B cell (primary cell): Measurements from ENCODE around the gene DGUOK. TPM values are rescaled to one million over a fixed set of nuclear protein-coding genes. Genes with fewer than 3 reads are reported as not detected.

Source experiments
- ATAC-seq: fragments of 200-7000 bp; cut with Tn5 transposase; one replicate; pipeline ENCODE4 v1.10.0; 2021; ENCODE audit warnings: low read depth, mild to moderate bottlenecking, moderate number of reproducible peaks, moderate library complexity
- CTCF ChIA-PET: fragments of 350-600 bp; sonication (Branson Sonifier 250); formaldehyde crosslinking; loops from one replicate; lab custom pipeline; 2021; ENCODE audit warnings: antibody characterized with exemption, inconsistent platforms; lab: Charles Lee
- POLR2A ChIA-PET: fragments of 350-600 bp; sonication (Branson Sonifier 250); formaldehyde crosslinking; loops from one replicate; lab custom pipeline; 2021; ENCODE audit warnings: antibody characterized with exemption; lab: Charles Lee
- DNase-seq: peaks from one replicate; pipeline ENCODE4 v3.0.0; 2013
- H2AFZ ChIP-seq: 2 replicates; pipeline ENCODE4 v1.6.1; 2012; ENCODE audit warnings: mild to moderate bottlenecking, low read depth, low read length; ENCODE audit not compliant: insufficient read depth, poor library complexity, severe bottlenecking
- H3K27ac ChIP-seq, 2 donors: 1 replicate in 1 of 2; 2 replicates in 1 of 2; pipeline ENCODE4 v1.5.1; 2012 to 2013; ENCODE audit warnings: low read length in 2 of 2, mild to moderate bottlenecking in 2 of 2, moderate library complexity in 1 of 2
- H3K27me3 ChIP-seq, 4 experiments: fragments of 200-600 bp in 1 of 4; sonication (generic) in 1 of 4; replicated peaks in 1 of 4; 1 replicate in 2 of 4; 2 replicates in 2 of 4; pipeline versions ENCODE4 v1.6.1 to v1.7.0; 2013 to 2016; ENCODE audit warnings: low read length in 3 of 4, mild to moderate bottlenecking in 2 of 4, mixed read lengths in 1 of 4, moderate library complexity in 1 of 4; ENCODE audit not compliant: insufficient read depth in 4 of 4, control insufficient read depth in 3 of 4; ENCODE audit errors: control extremely low read depth in 1 of 4
- H3K36me3 ChIP-seq, 2 experiments: replicated peaks in 1 of 2; 1 replicate in 1 of 2; 2 replicates in 1 of 2; pipeline versions ENCODE4 v1.6.1 to v1.7.1; 2013; ENCODE audit warnings: low read length in 1 of 2; ENCODE audit not compliant: insufficient read depth in 2 of 2, control insufficient read depth in 1 of 2; ENCODE audit errors: control extremely low read depth in 1 of 2, extremely low read depth in 1 of 2
- H3K4me1 ChIP-seq, 2 donors: fragments of 200-600 bp in 1 of 2; sonication (generic) in 1 of 2; 1 replicate in 1 of 2; 2 replicates in 1 of 2; pipeline versions ENCODE4 v1.5.1 to v1.6.1; 2013 to 2017; ENCODE audit warnings: low read length in 2 of 2; ENCODE audit not compliant: control insufficient read depth in 2 of 2, insufficient read depth in 2 of 2
- H3K4me2 ChIP-seq: replicated peaks from 2 replicates; pipeline ENCODE3; 2012; ENCODE audit warnings: mild to moderate bottlenecking, low read depth, low read length; ENCODE audit not compliant: poor library complexity, severe bottlenecking
- H3K4me3 ChIP-seq, 5 experiments: fragments of 200-600 bp in 1 of 5; sonication (generic) in 1 of 5; 1 replicate in 3 of 5; 2 replicates in 2 of 5; pipeline versions ENCODE4 v1.5.1 to v1.7.0; 2011 to 2016; ENCODE audit warnings: low read length in 4 of 5, mild to moderate bottlenecking in 4 of 5, low read depth in 2 of 5, control low read depth in 1 of 5, moderate library complexity in 1 of 5; ENCODE audit not compliant: insufficient read depth in 1 of 5; ENCODE audit errors: control extremely low read depth in 1 of 5, extremely low read depth in 1 of 5
- H3K79me2 ChIP-seq: fragments of 200-600 bp; sonication (generic); one replicate; pipeline ENCODE4 v1.6.0; 2016; ENCODE audit warnings: low read length; ENCODE audit not compliant: control insufficient read depth, insufficient read depth
- H3K9ac ChIP-seq: fragments of 200-600 bp; sonication (generic); 2 replicates; pipeline ENCODE4 v1.6.1; 2017; ENCODE audit warnings: mild to moderate bottlenecking, low read length, moderate library complexity
- H3K9me3 ChIP-seq, 3 donors: one replicate each; pipeline versions ENCODE4 v1.6.1 to v1.7.1; 2013; ENCODE audit warnings: low read length in 2 of 3; ENCODE audit not compliant: control insufficient read depth in 2 of 3, insufficient read depth in 1 of 3; ENCODE audit errors: control extremely low read depth in 1 of 3
- H4K20me1 ChIP-seq: 2 replicates; pipeline ENCODE4 v1.6.0; 2012; ENCODE audit warnings: mild to moderate bottlenecking, low read length; ENCODE audit not compliant: insufficient read depth, control insufficient read depth, poor library complexity, severe bottlenecking
- H3K27ac Mint-ChIP-seq: one replicate; pipeline ENCODE4 v1.8.0; 2021; ENCODE audit warnings: mixed read lengths
- H3K27me3 Mint-ChIP-seq: one replicate; pipeline ENCODE4 v1.8.0; 2021; ENCODE audit warnings: mixed read lengths
- H3K4me1 Mint-ChIP-seq: one replicate; pipeline ENCODE4 v1.8.0; 2021; ENCODE audit warnings: mixed read lengths
- H3K4me3 Mint-ChIP-seq: one replicate; pipeline ENCODE4 v1.8.0; 2021; ENCODE audit warnings: mixed read lengths
- H3K9me3 Mint-ChIP-seq: one replicate; pipeline ENCODE4 v1.8.0; 2022; ENCODE audit warnings: mixed read lengths; ENCODE audit not compliant: insufficient read depth
- EZH2 ChIP-seq: IDR thresholded peaks from 2 replicates; pipeline ENCODE4 v1.6.1; 2012; ENCODE audit warnings: borderline replicate concordance, low read depth, mild to moderate bottlenecking, moderate library complexity, low read length; ENCODE audit not compliant: insufficient read depth, poor library complexity, severe bottlenecking
- WGBS: methylation state at CpG from one replicate; pipeline ENCODE4 v1.1.5; 2013; ENCODE audit warnings: missing lambda C conversion rate; ENCODE audit not compliant: insufficient coverage; 5-methylcytosine and 5-hydroxymethylcytosine counted together
- intact Hi-C: fragments of 100-400 bp; cut with micrococcal nuclease; formaldehyde crosslinking; loops from one replicate; pipeline ENCODE4 v1.10.0; 2022
- polyA plus RNA-seq: library from polyadenylated mRNA; depleted of rRNA; stranded (reverse); fragments of >200 nt; gene quantifications from 2 replicates; pipeline ENCODE4 v1.2.3, GENCODE V29; 2012
- total RNA-seq, 2 donors: library from RNA; stranded (reverse); fragments of 120-200 nt in 1 of 2; gene quantifications; 1 replicate in 1 of 2; 2 replicates in 1 of 2; pipeline versions ENCODE4 v1.2.3 to v1.2.4, GENCODE V29; 2013 to 2022
- TF ChIP-seq, protein P1 (sequence below): fragments of 200-600 bp; IDR thresholded peaks from one replicate; pipeline ENCODE4 v1.8.0; 2022; ENCODE audit warnings: antibody characterized with exemption, mild to moderate bottlenecking

DGUOK gene
- total and polyA plus RNA-seq, 2 donors (not counting 1 experiment from before 2014, with no cell fraction given), result 61.7 to 81.5 TPM

DNA sequence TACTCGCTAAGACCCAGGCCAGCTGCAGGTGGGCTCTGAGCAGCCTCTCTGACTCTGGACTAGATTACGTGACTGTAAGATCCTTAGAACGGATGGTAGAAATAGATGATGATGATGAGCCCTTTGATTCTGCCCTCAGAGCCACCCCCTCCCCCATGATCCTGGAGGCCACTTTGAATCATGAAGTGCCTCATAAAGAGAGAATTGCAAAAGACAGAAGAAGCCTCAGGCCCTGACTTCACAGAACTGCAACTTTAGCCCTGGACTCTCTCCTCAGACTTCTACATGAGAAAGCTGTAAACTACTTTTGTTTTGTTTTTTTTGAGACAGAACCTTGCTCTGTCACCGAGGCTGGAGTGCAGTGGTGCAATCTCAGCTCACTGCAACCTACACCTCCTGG lies 42.7 kb downstream of the DGUOK start:
- peak overlapping the region; percentile 20 for H3K27ac Mint-ChIP-seq
- DNase-seq (no peak), ATAC-seq (no peak)
- H3K27me3 ChIP-seq, result no peaks in the 10 kb centered on the region
- no peak overlapping the region for H2AFZ ChIP-seq
- H3K27me3 Mint-ChIP-seq, result no peaks in the 10 kb centered on the region
- no peak overlapping the region for H3K4me3 Mint-ChIP-seq
- no peaks in the 10 kb centered on the region for H3K9me3 ChIP-seq
- H3K36me3 ChIP-seq, result no peaks in the 10 kb centered on the region
- peaks cover 35 to 38% of the 10 kb centered on the region in 2 donors for H3K4me1 ChIP-seq
- H3K9me3 Mint-ChIP-seq, result no peaks in the 10 kb centered on the region
- no peaks in the 10 kb centered on the region for H4K20me1 ChIP-seq
- no peak overlapping the region for H3K27ac ChIP-seq
- ChIA-PET POLR2A (no interaction called here), CTCF (interaction anchor here (1.1 to 1.2 kb wide), 2 partner anchors 17 to 210 kb away, joined by 3 to 4 read pairs; partner anchors contain the start of gene MOB1A)
- no peak overlapping the region for H3K4me2 ChIP-seq
- no peak overlapping the region for H3K4me3 ChIP-seq
- no peak overlapping the region for H3K9ac ChIP-seq
- intact Hi-C loops, result no loop called here
- no peaks in the 10 kb centered on the region for H3K79me2 ChIP-seq
- 83% methylated on average over 2 of the region's 4 CpGs for WGBS
- peaks cover 45% of the 10 kb centered on the region for H3K4me1 Mint-ChIP-seq
- TF ChIP-seq EZH2, result no peak
- TF ChIP-seq, protein P1, sequence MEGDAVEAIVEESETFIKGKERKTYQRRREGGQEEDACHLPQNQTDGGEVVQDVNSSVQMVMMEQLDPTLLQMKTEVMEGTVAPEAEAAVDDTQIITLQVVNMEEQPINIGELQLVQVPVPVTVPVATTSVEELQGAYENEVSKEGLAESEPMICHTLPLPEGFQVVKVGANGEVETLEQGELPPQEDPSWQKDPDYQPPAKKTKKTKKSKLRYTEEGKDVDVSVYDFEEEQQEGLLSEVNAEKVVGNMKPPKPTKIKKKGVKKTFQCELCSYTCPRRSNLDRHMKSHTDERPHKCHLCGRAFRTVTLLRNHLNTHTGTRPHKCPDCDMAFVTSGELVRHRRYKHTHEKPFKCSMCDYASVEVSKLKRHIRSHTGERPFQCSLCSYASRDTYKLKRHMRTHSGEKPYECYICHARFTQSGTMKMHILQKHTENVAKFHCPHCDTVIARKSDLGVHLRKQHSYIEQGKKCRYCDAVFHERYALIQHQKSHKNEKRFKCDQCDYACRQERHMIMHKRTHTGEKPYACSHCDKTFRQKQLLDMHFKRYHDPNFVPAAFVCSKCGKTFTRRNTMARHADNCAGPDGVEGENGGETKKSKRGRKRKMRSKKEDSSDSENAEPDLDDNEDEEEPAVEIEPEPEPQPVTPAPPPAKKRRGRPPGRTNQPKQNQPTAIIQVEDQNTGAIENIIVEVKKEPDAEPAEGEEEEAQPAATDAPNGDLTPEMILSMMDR, result no peak

DNA sequence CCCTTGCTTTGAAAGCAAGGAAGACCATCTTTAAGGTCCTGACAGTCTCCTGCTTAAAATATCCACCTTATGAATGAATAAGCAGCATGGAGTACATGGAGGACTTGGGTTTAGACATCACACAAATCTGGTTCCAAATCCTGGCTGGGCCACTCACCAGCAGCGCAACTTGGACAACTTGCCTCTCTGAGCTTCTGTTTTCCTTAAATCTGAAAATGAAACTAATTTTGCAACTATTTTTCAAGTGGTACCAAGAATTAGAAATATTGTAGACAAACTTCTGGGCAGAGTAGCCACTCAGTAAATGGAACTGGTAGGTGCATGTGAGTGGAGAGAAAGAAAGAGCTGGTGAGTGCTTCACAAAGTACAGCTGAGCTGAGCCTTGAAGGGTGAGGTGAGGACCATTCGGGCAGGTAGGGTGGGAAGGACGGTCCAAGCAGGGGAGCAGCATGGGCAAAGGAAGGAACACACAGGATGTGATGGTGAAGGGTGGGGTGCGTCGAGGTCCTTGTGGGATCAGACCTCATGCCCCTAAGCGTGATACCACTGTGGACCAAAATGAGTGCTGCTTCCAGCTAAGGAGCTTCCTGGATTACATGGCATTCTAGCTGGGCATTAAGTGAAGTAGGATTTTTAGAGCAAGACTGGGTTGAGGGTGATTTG lies 43.6 kb downstream of the DGUOK start:
- no peaks in the 10 kb centered on the region for H3K27me3 Mint-ChIP-seq
- H3K4me1 Mint-ChIP-seq, result peaks cover 46% of the 10 kb centered on the region
- H3K27me3 ChIP-seq, result no peaks in the 10 kb centered on the region
- H3K4me2 ChIP-seq, result peak overlapping the region; percentile 79
- intact Hi-C loops, result loop anchor here (2.0 to 5.0 kb wide), 2 partner anchors 15 to 207 kb away; partner anchors contain the start of genes MOB1A and TET3
- H3K4me3 Mint-ChIP-seq, result peak overlapping the region; percentile 73
- peak overlapping the region; percentile 52 for H2AFZ ChIP-seq
- H3K36me3 ChIP-seq, result no peaks in the 10 kb centered on the region
- no peaks in the 10 kb centered on the region for H3K9me3 ChIP-seq
- peak overlapping the region; percentile 65 for H3K27ac Mint-ChIP-seq
- H3K27ac ChIP-seq, result peak overlapping the region; percentile 5 to 53
- H3K79me2 ChIP-seq, result no peaks in the 10 kb centered on the region
- peak overlapping the region; percentile 31 for H3K9ac ChIP-seq
- ATAC-seq (no peak), DNase-seq (no peak)
- TF ChIP-seq, protein P1, result no peak
- no peak for TF ChIP-seq EZH2
- 17% methylated on average over 5 of the region's 6 CpGs for WGBS
- no peaks in the 10 kb centered on the region for H4K20me1 ChIP-seq
- H3K4me1 ChIP-seq, result peaks cover 35 to 38% of the 10 kb centered on the region in 2 donors
- ChIA-PET CTCF (interaction anchor here (0.7 to 1.3 kb wide), 5 partner anchors 16 to 209 kb away, joined by 3 to 5 read pairs (median 4); partner anchors contain the start of gene MOB1A), POLR2A (interaction anchor here (0.6 to 1.1 kb wide), 5 partner anchors 52 to 932 kb away, joined by 3 to 9 read pairs (median 5); no protein-coding TSS in a partner anchor)
- peak overlapping the region in 2 of 5 experiments; percentile 7 to 47 for H3K4me3 ChIP-seq
- no peaks in the 10 kb centered on the region for H3K9me3 Mint-ChIP-seq
